GM12891 (cell line): ENCODE measurements around the gene RFX6.

ENCODE experiments used
- PAX5 ChIP-seq: IDR thresholded peaks from 2 replicates; pipeline ENCODE4 v1.6.1; 2011; ENCODE audit warnings: low read length, moderate library complexity, mild to moderate bottlenecking; ENCODE audit not compliant: insufficient read depth, severe bottlenecking
- POLR2A ChIP-seq: IDR thresholded peaks from 2 replicates; pipeline ENCODE4 v1.6.1; 2011; ENCODE audit warnings: low read depth, low read length, control low read depth
- POU2F2 ChIP-seq: IDR thresholded peaks from 2 replicates; pipeline ENCODE4 v1.6.1; 2011; ENCODE audit warnings: low read depth, mild to moderate bottlenecking, control low read depth, low read length, moderate library complexity
- TAF1 ChIP-seq: IDR thresholded peaks from 2 replicates; pipeline ENCODE4 v1.6.1; 2011; ENCODE audit warnings: low read depth, low read length, control low read depth

DNA sequence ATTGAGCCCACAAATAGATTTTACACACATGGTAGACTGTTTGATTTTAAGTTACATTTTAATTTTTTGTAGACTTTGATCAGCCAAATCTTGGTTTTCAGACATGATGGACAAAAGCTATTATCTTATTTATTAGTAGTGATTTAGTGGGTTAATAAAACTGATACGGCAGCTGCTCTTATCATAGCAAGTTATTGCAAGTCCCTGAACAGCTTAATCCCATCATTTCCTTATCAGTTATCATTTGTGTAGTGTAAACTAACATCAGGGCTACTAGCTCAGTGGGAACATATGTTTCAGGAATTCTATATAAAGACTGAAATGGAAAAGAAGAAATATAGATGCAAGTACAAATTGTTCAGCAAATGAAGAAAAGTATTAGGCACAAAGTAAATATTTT is 10.9 kb downstream of the RFX6 start:
- TF ChIP-seq POLR2A (no peak), TAF1 (no peak), PAX5 (no peak), POU2F2 (no peak)
